ENCODE data around the gene KCNE2.
"Not testable (repeated sequence)": the region's sequence is repeated elsewhere in the genome, so short reads cannot be mapped to it uniquely, and the experiment has no call there.

The KCNE2 gene

DNA sequence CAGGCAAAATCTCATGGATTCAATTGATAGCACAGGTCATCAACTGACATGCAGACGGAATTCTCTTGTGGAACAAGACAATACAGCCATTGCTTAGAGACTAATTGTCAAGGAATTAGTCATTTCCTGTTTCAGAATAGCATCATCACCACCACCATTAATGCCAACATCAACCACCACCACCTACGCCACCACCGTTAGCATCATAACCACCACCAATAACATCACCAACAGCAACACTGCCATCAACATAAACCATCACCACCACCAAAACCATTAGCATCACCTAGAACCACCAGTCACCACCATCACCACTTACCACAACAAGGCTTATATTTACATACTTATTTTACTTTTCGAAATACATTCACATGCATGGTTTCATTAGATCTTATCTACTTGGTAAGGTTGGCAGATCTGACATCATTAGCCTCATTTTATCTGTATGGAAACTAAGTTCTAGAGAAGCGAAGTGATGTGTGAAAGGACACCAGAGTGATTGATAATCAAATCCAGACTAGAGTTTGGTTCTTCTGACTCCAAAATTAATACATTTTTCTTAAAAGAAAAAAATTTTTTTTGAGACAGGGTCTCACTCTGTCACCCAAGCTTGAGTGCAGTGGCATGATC, 53.8 kb downstream of the KCNE2 start:
- FAIRE-seq = not testable (repeated sequence)

Measured in colon (tissue), 2 donors.